Activated naive CD4-positive, alpha-beta T cell (primary cell): ENCODE results near the gene KIAA1549.
"Not testable (repeated sequence)": the region's sequence is repeated elsewhere in the genome, so short reads cannot be mapped to it uniquely, and the experiment has no call there.

Experiments used
- DNase-seq, 4 experiments: peaks; one replicate each; lab custom pipeline; 2025; lab: John Stamatoyannopoulos, UW

KIAA1549 gene

GRCh38 chr7:138811327-138811726, 169.9 kb downstream of the KIAA1549 start:
- DNase-seq: not testable (repeated sequence)

GRCh38 chr7:138809346-138809745, 171.8 kb downstream of the KIAA1549 start:
- DNase-seq: no peak

GRCh38 chr7:138804618-138805017, 176.6 kb downstream of the KIAA1549 start:
- no peak for DNase-seq

GRCh38 chr7:138802706-138803105, 178.5 kb downstream of the KIAA1549 start:
- no peak for DNase-seq

- DNase-seq: no peak
Observed at GRCh38 chr7:138801256-138801655, 179.9 kb downstream of the KIAA1549 start.

GRCh38 chr7:138799336-138800000, 181.7 kb downstream of the KIAA1549 start:
- DNase-seq: no peak

- no peak for DNase-seq
Observed at GRCh38 chr7:138798836-138799235, 182.4 kb downstream of the KIAA1549 start.

GRCh38 chr7:138797715-138798320, 183.4 kb downstream of the KIAA1549 start, which contains the start of the genes ATP6V0A4 and TMEM213:
TSS of gene ATP6V0A4 (minus strand) at chr7:138798196. CDS start at chr7:138771247, 26,949 bp downstream.
TSS of gene TMEM213 (plus strand) at chr7:138797994. CDS start at chr7:138798105, 111 bp downstream.
- DNase-seq: no peak

GRCh38 chr7:138797046-138797445, 184.1 kb downstream of the KIAA1549 start:
- not testable (repeated sequence) for DNase-seq

- no peak for DNase-seq
Observed at GRCh38 chr7:138796038-138796615, 185.1 kb downstream of the KIAA1549 start.

- DNase-seq: no peak
Observed at GRCh38 chr7:138785587-138786437, 195.4 kb downstream of the KIAA1549 start.

- DNase-seq: no peak
Observed at GRCh38 chr7:138784692-138785091, 196.5 kb downstream of the KIAA1549 start.
